H1 (cell line): Measurements from ENCODE around the gene GSC.
A peak's percentile ranks its signal among the peaks of the same experiment; 100 is the strongest.

Experiments
- CEBPB ChIP-seq: IDR thresholded peaks from 2 replicates; pipeline ENCODE4 v1.6.1; 2012; ENCODE audit warnings: low read depth, low read length
- CHD7 ChIP-seq: fragments of 300-600 bp; sonication (generic); IDR thresholded peaks from 2 replicates; pipeline ENCODE4 v1.7.1; 2012; ENCODE audit warnings: low read length, moderate library complexity, mild to moderate bottlenecking, inconsistent platforms; ENCODE audit not compliant: insufficient replicate concordance
- CTCF ChIP-seq, 3 experiments: IDR thresholded peaks; 1 replicate in 2 of 3; 2 replicates in 1 of 3; pipeline versions ENCODE4 v1.5.1 to v1.6.1; 2011; ENCODE audit warnings: low read length in 3 of 3, mild to moderate bottlenecking in 3 of 3, inconsistent platforms in 2 of 3, low read depth in 1 of 3, moderate library complexity in 1 of 3; ENCODE audit not compliant: insufficient read depth in 1 of 3; ENCODE audit errors: control extremely low read depth in 1 of 3
- GABPA ChIP-seq: IDR thresholded peaks from 2 replicates; pipeline ENCODE4 v1.6.1; 2011; ENCODE audit warnings: mild to moderate bottlenecking, low read length, moderate library complexity, borderline replicate concordance; ENCODE audit not compliant: insufficient read depth
- JUN ChIP-seq: IDR thresholded peaks from 2 replicates; pipeline ENCODE4 v1.6.1; 2011; ENCODE audit warnings: low read depth, mild to moderate bottlenecking, improper control_type of control experiment, low read length
- KDM1A ChIP-seq: fragments of 200-600, 300-600 bp; sonication (generic); IDR thresholded peaks from 2 replicates; pipeline ENCODE4 v1.7.1; 2016; ENCODE audit warnings: mild to moderate bottlenecking, low read length, borderline replicate concordance
- POLR2A ChIP-seq, 2 experiments: IDR thresholded peaks; 1 replicate in 1 of 2; 2 replicates in 1 of 2; pipeline ENCODE4 v1.6.1; 2011; ENCODE audit warnings: low read depth in 2 of 2, low read length in 2 of 2, mild to moderate bottlenecking in 2 of 2; ENCODE audit errors: control extremely low read depth in 1 of 2
- SIX5 ChIP-seq: IDR thresholded peaks from 2 replicates; pipeline ENCODE4 v1.6.1; 2011; ENCODE audit warnings: mild to moderate bottlenecking, low read depth, low read length
- TBP ChIP-seq: IDR thresholded peaks from 2 replicates; pipeline ENCODE4 v1.6.1; 2011; ENCODE audit warnings: low read depth, low read length, improper control_type of control experiment
- USF2 ChIP-seq: IDR thresholded peaks from 2 replicates; pipeline ENCODE4 v1.6.1; 2011; ENCODE audit warnings: low read length, improper control_type of control experiment
- ZNF274 ChIP-seq: IDR thresholded peaks from 2 replicates; pipeline ENCODE4 v1.7.0; 2012; ENCODE audit warnings: low read length, borderline replicate concordance; ENCODE audit errors: extremely low read depth

GRCh38 chr14:94768521-94769390, 1.2 kb downstream of the GSC start:
- no peak for TF ChIP-seq TBP
- no peak for TF ChIP-seq SIX5
- no peak for TF ChIP-seq KDM1A
- no peak for TF ChIP-seq JUN
- no peak for TF ChIP-seq POLR2A (IDR thresholded peaks at IDR 0.05; ENCODE audit: control extremely low read depth in 1 of 2, low read depth in 2 of 2, low read length in 2 of 2)
- no peak for TF ChIP-seq ZNF274
- TF ChIP-seq CTCF (IDR thresholded peaks at IDR 0.05; ENCODE audit: control extremely low read depth in 1 of 3, insufficient read depth in 1 of 3, low read depth in 1 of 3, low read length in 3 of 3), result no peak
- TF ChIP-seq GABPA, result no peak
- peak; percentile 97 for TF ChIP-seq CEBPB
- TF ChIP-seq USF2, result no peak
- TF ChIP-seq CHD7, result no peak
